ENCODE data around the gene XXYLT1.

The XXYLT1 gene

DNA sequence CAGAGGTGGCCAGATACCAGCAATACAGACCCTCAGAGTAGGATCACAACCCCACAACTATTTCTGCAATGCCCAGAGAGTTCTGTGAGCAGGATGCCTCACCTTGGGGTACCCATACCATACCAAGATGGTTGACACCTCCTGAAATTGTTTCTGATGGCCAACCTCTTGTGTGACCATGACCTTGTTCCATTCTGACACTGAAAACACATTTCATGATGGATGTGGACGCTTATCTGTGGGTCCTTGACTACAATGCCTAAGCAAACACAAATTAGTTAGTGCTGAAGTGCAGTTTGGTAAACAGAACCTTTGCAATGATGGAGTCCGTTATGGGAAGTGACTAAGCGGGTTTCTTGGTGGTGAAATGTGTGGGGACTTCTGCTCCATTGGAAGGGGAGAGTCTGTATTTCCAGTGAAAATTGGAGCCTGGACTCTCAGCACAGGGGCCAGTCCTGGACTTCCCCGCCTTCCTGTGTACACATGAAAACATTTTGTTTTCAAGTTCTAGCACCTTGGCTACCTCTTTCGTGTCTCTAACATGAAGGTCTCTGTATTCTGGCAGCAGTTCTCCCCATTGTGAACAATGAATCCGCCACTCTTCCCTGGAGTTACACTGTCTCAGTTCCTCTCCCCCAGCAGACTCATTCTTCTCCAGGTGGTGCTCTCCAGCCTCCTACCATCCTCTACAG lies 106.2 kb downstream of the XXYLT1 start:
- no peak for DNase-seq

DNA sequence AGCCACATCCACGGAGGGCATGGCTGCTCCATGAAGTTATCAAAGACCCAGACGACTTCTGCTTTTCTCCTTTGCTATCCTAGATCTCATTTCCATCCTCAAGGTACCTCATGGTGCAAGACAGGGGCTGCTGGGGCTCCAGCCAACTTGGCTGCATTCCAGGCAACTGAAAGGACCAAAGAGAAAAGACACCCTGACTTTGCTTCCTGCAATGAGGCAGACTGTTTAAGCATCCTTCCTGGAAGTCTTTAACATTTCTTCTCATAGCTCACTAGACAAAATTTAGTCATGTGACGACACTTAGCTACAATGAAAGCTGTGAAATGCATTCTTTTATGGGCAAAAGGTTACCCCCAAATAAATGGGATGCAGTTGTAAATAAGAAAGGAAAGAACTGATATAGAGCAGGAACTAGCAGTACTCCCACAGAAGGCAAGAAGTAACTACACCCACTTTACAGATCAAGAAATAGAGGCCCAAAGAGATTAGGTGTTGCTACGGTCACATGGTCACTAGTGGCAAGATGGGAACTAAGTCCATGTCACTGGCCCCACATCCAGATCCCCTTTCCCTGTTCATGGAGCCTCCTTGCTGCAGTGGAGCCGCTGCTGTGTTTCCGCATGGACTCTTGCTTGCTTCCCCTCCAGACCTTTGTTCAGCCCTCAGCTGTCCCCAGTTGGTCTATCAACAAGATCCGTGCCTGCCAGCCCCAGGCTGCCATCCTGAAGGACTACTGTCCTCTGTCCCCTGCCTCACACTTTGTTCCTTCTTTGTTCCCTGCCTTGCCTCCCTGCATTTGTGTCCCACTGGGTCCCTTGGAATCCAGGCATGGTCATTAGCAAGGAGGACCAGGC lies 107.0 kb downstream of the XXYLT1 start:
- no peak for DNase-seq

DNA sequence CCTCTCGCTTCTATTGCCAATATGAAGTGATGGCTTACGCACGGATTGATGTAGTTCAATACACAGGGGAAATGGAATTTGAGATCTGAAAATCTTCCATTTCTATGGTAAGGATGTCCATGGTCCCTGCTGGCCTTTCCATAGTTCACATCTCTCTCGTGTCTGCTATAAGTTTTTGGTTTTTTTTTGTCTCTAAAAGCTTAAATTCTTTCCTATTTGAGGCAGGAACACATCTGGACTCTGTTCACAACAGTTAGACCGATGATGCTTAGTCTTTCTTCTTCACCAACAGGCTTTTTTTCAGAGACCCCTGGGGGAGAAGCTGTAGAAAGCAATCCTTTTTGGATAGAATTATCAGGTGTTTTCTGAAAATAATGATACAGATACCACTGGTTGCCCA lies 108.1 kb downstream of the XXYLT1 start:
- no peak for DNase-seq

DNA sequence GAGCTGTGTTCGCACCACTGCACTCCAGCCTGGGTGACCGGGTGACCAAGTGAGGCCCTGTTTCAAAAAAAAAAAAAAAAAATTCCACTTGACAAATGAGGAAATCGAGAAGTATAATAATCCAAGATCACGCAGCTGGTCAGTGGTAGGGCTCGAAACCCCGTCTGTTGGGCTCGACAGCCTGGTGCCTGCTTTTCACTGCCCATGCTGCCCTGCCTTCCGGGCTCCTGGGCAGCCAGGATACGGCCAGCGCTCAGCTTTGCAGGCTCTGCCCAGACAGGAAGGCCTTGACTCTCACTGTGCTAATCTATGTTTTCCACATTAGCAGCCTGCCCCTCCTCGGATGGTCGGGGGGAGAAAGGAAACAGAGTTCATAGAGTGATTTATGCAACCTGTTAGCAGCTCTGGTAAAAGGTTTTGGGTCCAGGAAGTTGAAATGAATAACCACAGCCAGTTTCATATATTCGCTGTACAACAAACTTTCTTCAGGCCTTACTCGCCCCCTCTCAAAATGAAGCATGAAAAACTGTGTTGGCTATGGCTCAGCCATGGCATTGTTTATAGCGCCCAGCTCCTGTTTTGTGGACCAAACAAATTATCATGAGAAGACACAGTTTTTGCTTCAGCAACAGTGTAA lies 108.8 kb downstream of the XXYLT1 start:
- peak in 1 of 2 experiments; percentile 49 for DNase-seq

DNA sequence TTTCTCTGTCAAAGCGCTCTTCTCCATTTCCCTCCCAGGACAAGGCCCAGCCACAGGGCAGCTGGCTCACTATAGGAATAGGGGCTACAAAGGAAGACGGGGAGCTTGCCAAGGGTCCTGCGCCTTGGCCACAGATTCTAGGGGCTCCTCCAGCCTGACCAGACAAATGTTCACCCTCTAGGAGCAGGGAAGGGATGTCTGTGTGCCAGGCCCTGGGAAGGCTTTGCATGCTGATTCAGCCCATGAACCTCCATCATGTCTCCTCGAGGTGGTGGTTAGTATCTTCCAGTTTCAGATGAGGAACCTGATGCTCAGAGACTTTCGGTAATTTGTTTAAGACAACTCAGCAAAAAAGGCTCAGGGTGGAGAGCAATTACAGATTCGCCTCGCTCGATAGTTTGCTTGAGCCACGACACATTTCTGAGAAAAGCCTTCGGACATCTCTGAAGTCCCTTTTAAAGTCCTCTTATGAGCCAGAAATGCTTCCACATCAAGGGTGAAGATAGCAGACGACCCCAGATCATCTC lies 110.0 kb downstream of the XXYLT1 start:
- DNase-seq: no peak

DNA sequence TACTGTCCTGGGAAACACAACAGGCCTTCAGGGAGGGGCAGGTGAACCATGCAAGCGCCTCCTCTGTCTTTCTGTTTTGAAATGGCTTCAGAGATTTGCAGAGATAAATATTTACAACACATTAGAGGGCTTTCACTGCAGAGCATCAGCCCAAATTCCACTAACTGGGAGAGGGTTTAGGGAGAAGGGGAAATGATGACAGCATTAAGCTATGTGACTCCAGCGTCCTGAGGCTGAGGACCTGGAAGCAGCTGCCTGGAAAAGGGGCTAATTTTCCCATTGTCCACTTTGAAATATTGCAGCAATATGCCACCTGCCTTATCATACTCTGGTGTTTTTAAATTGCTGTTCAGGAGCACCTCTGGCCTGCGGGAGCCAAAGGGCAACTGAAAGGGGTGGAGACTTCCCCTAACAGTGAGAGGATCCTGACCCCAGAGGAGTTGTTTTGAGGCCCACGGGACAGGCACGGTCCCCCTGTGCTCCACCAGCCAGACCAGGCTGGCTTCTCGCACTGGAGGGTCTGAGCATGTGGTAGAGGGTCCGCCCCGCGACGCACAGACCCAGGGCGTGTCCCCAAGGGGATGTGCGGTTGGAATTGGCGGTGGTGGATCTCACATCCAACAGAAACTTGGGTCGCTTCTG lies 110.6 kb downstream of the XXYLT1 start:
- DNase-seq: peak in 1 of 2 experiments; percentile 46

DNA sequence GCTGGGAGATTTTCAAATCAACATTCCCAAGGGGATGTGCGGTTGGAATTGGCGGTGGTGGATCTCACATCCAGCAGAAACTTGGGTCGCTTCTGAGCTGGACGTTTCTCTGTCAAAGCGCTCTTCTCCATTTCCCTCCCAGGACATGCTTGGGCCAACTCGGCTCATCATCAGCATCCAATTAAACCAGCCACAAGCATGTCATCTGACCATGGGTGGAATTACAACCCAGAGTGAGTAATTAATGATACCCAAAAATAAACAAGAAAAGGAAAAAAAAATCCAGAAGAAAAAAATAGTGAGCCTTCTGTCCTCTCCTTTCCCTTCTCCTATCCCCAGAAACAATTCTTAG lies 111.2 kb downstream of the XXYLT1 start:
- no peak for DNase-seq

DNA sequence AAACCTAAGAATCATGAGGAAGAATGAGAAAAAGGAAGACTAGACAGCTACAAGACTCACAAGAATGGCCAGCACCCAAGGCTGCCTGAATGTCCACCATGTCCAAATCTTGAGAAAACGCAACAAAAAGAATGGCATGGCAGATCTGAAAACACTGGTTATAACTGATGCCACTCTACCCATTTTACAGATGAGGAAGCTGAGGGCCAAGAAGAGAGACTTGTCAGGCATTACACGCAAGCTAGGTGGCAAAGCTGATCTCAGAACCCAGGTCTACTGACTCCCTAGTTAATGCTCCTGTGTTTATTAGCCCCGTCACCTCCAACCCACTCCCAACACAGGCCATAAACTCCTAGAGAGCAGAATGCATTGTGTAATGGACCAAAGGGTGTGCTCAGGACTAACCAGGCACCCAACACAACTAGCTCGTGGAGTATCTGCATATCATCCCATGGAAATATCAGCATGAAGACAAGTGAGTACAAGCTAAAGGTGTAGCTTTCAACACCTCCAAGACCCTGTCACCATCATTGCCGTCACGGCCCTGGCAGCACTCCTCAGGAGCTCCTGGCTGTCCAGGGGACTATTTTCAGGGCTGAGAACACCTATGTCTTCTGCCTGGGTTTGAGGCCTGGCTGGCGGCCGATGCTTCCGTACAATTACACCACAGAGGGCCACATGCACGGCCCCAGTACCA lies 111.7 kb downstream of the XXYLT1 start:
- DNase-seq: no peak

DNA sequence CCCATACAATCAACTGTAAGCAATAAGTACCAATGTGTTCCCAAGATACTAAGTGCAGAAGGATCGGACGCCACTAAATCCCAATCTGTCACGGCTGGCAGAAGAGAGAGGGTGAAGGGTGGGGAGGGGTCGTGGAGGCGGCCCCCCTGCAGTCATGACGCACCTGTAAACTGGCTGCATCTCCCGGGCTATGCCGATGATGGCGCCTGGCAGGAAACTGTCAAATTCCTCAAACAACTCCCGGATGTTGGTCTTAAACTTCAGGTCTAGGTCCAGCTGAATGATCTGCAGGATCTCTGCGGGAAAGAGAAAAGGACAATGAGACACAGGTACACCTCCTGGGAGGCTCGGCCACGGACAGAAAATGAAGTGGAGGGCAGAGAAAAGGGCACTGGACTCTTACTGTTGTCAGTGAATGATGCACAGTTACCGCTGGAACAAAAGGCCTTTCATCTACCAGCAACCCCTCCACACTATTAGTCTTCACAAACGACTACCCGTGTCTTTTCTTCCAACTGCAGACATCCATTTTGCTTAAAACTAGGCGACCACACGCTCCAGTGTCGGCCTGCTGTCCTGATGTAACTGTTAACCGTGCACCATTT lies 114.6 kb downstream of the XXYLT1 start:
- no peak for DNase-seq

DNA sequence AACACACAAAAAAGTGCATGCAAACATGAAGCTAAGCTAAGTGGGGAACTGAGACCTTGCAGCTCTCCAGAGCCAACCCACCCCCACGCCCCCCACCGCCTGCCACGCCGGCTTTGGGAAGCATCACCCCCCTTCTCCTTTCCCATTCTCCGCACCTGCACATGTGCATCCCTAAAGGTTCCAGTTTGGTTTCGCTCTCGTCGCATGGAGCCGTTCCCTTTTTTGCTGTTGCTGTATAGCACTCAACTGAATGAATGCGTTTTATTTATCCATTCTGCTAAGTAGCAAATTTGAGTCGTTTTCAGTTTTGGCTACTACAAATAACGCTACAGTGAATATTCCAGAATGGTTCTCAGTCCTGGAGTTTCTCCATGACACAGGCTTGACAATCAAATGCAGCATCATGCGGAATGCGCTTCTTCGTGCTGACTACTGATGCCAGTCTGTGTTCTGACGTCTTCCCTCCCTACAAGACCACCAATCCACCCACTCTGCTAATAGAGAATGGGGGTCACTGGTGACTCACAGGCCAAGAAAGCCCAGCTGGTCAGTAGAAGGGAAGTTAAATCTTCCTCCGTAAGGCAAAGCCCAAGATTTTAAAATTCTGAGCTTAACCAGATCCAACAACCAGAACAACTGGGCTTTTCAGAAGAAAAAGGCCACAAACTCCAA lies 115.3 kb downstream of the XXYLT1 start:
- DNase-seq: no peak

DNA sequence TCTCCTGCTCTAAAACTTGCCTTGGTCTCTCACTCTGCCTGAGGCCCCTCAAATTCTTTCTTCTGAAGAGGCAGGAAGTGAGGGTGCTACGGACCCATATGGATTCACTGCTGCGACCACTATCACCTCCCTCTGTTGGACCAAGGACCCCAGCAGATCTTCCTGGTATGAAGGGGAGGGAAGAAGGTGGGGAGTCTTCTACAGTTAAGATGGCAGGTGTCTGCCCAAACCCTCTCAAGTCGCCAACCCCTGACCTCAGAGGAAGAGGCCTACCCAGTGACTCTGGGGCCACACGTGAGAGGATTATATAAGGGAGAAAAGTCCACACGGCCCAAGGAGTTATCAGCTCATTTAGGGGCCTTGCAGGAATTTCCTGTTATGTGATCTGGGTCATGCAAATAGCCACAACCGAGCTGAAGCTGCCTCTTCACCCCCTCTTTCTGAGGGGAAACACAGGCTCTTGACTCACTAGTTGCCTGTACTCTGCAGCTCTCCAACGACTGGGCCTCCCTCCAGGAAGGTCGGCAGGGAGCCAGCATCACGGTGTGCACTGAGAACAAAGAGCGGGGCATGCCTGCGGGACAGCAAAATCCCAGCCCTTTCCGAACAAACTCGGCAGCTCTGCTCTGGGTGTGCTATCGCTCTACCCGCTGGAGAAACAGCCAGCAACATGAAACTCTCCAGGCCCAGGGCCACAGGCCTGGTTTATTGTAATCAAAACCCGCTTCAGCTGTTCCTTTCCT lies 116.0 kb downstream of the XXYLT1 start:
- DNase-seq: peak; percentile 87 to 93

DNA sequence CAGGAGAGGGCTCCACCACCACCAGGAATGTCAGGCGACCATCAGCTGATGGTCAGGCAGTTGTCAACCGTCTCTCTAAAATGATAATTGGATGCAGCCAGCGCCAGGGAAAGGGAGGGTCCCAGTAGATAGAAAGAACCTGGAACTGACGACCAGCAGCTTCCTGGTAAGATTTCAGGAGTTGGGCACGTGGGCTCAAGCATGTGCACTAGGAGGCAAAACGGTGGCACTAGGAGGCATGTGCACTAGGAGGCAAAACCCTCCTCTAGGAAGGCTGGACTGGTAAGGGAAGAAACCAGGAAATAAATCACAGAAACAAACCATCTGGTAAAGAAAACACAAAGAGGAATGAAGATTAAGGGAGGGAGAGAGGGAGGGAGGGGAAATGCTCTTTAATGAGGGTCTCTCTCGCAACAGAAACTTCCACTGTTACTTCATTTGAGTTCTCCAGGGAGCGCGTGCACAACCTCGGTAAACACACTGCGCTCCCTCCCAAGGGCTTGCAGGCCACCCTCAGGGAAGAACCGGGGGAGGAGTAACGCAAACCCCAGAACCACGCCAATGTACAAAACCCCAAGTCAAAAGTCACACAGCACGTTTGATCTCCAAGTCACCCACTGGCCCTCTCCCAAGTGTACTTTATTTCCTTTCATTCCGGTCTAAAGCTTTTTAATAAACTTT lies 116.7 kb downstream of the XXYLT1 start:
- DNase-seq: no peak

DNA sequence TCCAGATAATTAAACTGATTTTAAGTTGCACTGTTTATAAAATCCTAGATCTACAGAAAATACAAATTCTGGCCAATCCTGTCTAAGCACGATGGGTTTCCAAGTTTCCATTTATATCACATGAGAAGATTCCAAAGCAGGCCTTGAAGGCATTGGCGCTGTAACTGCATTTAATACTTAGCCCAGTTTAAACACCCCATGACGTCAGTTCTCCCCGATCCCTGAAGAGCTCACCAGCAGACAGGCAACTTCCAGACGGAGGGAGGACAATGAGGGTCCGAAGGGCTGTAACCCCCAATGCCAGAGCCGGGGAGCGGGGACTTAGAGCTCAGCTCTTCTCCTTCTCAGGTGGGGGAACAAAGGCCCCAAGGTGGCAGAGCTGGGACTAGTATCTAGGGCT lies 117.3 kb downstream of the XXYLT1 start:
- DNase-seq: no peak

DNA sequence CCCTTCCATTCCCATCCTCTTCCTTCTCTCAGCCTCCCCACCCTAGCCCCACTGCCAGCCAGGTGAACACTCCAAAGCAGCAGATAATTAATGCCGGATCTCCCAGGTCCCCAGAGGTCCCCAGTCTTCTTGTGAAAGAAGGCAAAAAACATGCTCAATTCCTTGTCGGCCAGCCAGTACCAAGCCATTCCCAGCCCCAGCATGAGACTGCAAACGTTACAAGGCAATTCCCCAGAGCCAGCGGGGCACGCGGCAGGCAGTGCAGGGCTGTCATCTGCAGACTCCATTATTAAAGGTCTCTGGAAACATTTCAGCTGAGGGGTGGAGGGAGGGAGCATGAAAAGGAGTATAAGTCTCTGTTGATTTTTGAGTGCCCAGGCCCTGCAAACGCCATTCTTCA lies 117.8 kb downstream of the XXYLT1 start:
- peak; percentile 17 to 59 for DNase-seq

DNA sequence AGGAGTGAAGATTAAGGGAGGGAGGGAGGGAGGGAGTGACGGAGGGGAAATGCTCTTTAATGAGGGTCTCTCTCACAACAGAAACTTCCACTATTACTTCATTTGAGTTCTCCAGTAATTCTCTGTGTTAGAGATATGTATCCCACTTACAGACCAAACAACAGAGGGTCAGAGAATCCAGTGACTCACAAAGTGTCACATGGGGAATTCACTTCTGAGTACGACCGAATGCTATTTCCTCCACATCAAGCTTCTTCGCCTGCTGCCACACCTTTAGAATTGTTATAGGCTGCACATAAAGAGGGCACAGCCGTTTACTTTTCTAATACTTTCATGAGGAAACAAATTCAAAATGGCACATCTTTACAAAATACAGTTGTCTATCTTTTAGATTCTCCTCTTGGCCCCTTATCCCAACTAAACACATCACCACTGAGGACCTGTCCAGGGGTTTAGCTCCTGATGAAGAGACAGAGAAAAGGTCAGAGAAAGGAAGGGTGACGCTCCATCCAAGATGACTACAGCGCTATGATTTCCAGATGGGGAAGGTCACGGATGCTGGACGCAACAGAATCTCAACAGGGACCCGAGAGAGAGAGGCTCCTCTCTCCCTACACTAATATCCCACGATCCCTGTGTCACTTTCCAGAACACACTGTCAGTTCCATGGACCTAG lies 119.0 kb downstream of the XXYLT1 start:
- DNase-seq: no peak

DNA sequence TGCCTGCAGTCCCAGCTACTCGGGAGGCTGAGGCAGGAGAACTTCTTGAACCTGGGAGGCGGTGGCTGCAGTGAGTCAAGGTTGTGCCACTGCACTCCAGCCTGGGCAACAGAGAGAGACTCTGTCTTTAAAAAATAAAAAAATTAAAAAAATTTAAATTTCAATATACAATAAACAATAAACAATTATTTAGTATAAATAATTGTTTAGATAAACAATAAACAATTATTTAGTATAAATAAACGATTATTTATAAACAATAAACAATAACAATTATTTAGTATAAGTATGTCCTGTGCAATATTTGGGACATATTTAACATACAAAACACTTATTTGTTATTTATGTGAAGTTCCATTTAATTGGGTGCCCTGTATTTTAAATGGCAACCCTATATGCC lies 119.6 kb downstream of the XXYLT1 start:
- no peak for DNase-seq

DNA sequence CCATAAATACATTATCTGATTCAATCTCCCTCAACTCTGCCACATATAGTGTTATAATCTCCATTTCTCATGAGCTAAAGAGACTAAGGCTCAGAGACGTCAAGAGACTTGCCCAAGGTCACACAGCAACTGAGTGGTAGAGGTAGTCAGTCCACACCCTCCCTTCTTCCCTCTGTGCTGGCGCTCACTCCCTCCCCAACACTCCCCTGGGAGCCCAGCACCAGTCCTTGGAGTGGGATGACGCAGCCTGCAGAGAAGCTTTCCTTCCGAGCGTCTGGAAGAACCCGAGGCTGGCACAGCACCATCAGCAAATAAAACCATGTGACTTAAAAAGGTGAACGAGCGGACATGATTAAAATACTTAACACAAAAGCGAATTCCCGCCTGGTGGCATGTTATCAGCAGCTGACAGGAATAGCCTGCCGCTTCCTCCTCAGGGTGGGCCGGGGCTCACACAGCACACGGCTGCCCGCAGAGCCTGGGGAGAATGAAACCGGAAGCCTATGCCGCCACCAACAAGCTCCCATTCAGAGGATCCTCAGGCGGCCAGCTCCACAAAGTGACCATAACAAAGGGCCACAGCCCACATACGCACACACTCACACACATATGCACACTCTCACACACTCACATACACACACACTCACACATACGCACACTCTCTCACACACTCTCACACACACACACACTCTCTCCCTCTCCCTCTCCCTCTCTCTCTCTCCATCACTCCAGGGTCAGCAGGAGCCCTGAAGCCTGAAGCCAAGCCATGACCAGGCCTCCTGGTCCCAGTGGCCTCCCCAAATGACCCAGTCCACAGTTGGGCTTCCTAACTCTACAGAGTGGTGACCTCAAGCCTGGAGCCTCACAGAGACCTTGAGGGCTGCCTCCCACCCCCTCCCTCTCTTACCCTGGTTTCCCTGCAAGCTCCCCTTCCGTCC lies 120.5 kb downstream of the XXYLT1 start:
- peak; percentile 19 to 33 for DNase-seq

DNA sequence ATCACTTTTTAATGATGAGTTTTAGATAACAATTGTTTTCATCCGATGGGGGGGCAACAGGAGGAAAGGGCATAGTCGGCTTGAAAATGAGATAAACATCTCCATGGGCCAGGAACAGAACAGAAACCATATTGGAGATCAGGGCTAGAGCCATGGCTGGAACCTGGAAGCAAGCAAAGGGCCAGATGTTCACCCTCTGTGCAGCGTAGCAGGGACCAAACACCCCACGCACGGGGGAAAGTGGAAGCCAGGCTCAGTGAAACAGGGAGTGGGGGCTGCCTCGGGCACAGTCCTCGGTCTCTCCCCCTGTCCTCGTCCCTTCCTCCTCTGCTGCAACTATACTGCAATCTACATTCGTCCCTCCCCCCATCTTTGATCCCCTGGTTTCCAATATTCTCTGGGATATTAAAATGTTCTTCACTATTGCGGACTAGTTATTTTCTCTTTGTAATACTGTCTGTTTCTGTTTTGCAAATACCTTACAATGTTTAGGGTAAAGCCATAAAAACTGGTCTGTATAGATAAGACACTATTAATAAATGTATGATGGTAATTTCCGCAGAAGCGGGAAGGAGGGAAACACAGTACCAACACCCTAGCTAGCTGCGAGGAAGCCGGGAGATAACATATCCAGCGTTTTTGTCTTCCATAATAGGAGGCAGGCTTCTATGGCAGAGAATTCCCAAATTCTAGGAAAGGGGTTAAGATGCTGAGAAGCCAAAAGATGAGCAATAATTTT lies 121.5 kb downstream of the XXYLT1 start:
- DNase-seq: no peak

Measured in NCI-H2081 (cell line).